ENCODE data around the gene NPTX1.

NPTX1 gene

GRCh38 chr17:80477647-80478478 lies 1.5 kb upstream of the NPTX1 start:
- DNase-seq: no peak

GRCh38 chr17:80476877-80477646 lies 655 bp upstream of the NPTX1 start:
- DNase-seq: no peak

- no peak for DNase-seq
These were observed 1.2 kb downstream of the NPTX1 start for GRCh38 chr17:80474961-80475909.

GRCh38 chr17:80474231-80474960 lies 2.0 kb downstream of the NPTX1 start:
- no peak for DNase-seq

- DNase-seq: no peak
These were observed 2.7 kb downstream of the NPTX1 start for GRCh38 chr17:80473701-80474100.

- no peak for DNase-seq
These were observed 3.4 kb downstream of the NPTX1 start for GRCh38 chr17:80472996-80473395.

GRCh38 chr17:80471922-80472321 lies 4.5 kb downstream of the NPTX1 start:
- no peak for DNase-seq

GRCh38 chr17:80470603-80471002 lies 5.8 kb downstream of the NPTX1 start:
- no peak for DNase-seq

- no peak for DNase-seq
These were observed 6.7 kb downstream of the NPTX1 start for GRCh38 chr17:80469667-80470066.

- no peak for DNase-seq
These were observed 7.5 kb downstream of the NPTX1 start for GRCh38 chr17:80468781-80469493.

GRCh38 chr17:80468242-80468641 lies 8.2 kb downstream of the NPTX1 start:
- DNase-seq: no peak

- DNase-seq: no peak
These were observed 10.2 kb downstream of the NPTX1 start for GRCh38 chr17:80466188-80466705.

GRCh38 chr17:80465327-80465974 lies 11.0 kb downstream of the NPTX1 start:
- DNase-seq: no peak

GRCh38 chr17:80464486-80464885 lies 11.9 kb downstream of the NPTX1 start:
- DNase-seq: no peak

GRCh38 chr17:80463784-80464400 lies 12.5 kb downstream of the NPTX1 start:
- no peak for DNase-seq

GRCh38 chr17:80461528-80462160 lies 14.8 kb downstream of the NPTX1 start:
- DNase-seq: no peak

GRCh38 chr17:80460429-80460834 lies 16.0 kb downstream of the NPTX1 start:
- DNase-seq: no peak

GRCh38 chr17:80459234-80459633 lies 17.2 kb downstream of the NPTX1 start:
- DNase-seq: no peak

GRCh38 chr17:80458016-80458415 lies 18.4 kb downstream of the NPTX1 start:
- no peak for DNase-seq
